Activated CD8-positive, alpha-beta memory T cell treated with anti-CD3 and anti-CD28 coated beads, Interleukin-2, amount 50 U/mL, for 48 hours (primary cell): ENCODE data around the gene BIRC6.
"Not testable (repeated sequence)": the region's sequence is repeated elsewhere in the genome, so short reads cannot be mapped to it uniquely, and the experiment has no call there.

Experiments used
- DNase-seq: peaks from one replicate; pipeline ENCODE4 v3.0.0-alpha.2; 2020

The BIRC6 gene

GRCh38 chr2:32356681-32357317 is at the start of gene BIRC6:
TSS of gene BIRC6 (plus strand) at chr2:32357023. CDS start at chr2:32357162, 139 bp downstream.
- peak; percentile 98 for DNase-seq

GRCh38 chr2:32310577-32310976 is 46.2 kb upstream of the BIRC6 start:
- DNase-seq: no peak

GRCh38 chr2:32314886-32315285 is 41.9 kb upstream of the BIRC6 start:
- DNase-seq: no peak

GRCh38 chr2:32328679-32329078 is 28.1 kb upstream of the BIRC6 start:
- DNase-seq: not testable (repeated sequence)

GRCh38 chr2:32329180-32329980 is 27.4 kb upstream of the BIRC6 start:
- peak; percentile 18 for DNase-seq

- DNase-seq: no peak
These were observed 26.7 kb upstream of the BIRC6 start for GRCh38 chr2:32330136-32330535.

GRCh38 chr2:32342801-32343200 is 14.0 kb upstream of the BIRC6 start:
- DNase-seq: no peak

- DNase-seq: not testable (repeated sequence)
These were observed 6.0 kb upstream of the BIRC6 start for GRCh38 chr2:32350797-32351196.

- DNase-seq: no peak
These were observed 695 bp upstream of the BIRC6 start for GRCh38 chr2:32355976-32356680.

- peak; percentile 77 for DNase-seq
These were observed 691 bp downstream of the BIRC6 start for GRCh38 chr2:32357318-32358110.

- DNase-seq: no peak
These were observed 1.3 kb downstream of the BIRC6 start for GRCh38 chr2:32358111-32358482.

GRCh38 chr2:32360416-32360815 is 3.6 kb downstream of the BIRC6 start:
- no peak for DNase-seq

- not testable (repeated sequence) for DNase-seq
These were observed 6.2 kb downstream of the BIRC6 start for GRCh38 chr2:32362997-32363396.

- no peak for DNase-seq
These were observed 6.8 kb downstream of the BIRC6 start for GRCh38 chr2:32363597-32363996.

GRCh38 chr2:32364290-32364689 is 7.5 kb downstream of the BIRC6 start:
- DNase-seq: not testable (repeated sequence)

GRCh38 chr2:32365679-32366078 is 8.9 kb downstream of the BIRC6 start:
- DNase-seq: not testable (repeated sequence)

- DNase-seq: no peak
These were observed 9.8 kb downstream of the BIRC6 start for GRCh38 chr2:32366595-32366994.

- DNase-seq: no peak
These were observed 12.4 kb downstream of the BIRC6 start for GRCh38 chr2:32369222-32369621.

GRCh38 chr2:32370942-32371341 is 14.1 kb downstream of the BIRC6 start:
- not testable (repeated sequence) for DNase-seq

- no peak for DNase-seq
These were observed 15.8 kb downstream of the BIRC6 start for GRCh38 chr2:32372519-32373182.

- DNase-seq: no peak
These were observed 18.5 kb downstream of the BIRC6 start for GRCh38 chr2:32375228-32375892.

GRCh38 chr2:32376756-32377155 is 19.9 kb downstream of the BIRC6 start:
- DNase-seq: no peak
